Stimulated activated CD8-positive, alpha-beta memory T cell treated with anti-CD3 and anti-CD28 coated beads, Interleukin-2, amount 100 ng/mL, for 48 hours (primary cell): ENCODE measurements around the gene NKD1.
"Not testable (repeated sequence)": the region's sequence is repeated elsewhere in the genome, so short reads cannot be mapped to it uniquely, and the experiment has no call there.

Experiments used
- DNase-seq, 2 donors: peaks; one replicate each; pipeline ENCODE4 v3.0.0-alpha.2; 2020; ENCODE audit warnings: low read depth in 2 of 2

NKD1 gene

GRCh38 chr16:50519602-50520001 is 28.6 kb upstream of the NKD1 start:
- DNase-seq, result no peak

- no peak for DNase-seq
Observed at GRCh38 chr16:50520451-50521245, 27.5 kb upstream of the NKD1 start.

- DNase-seq, result no peak
Observed at GRCh38 chr16:50521246-50521900, 26.8 kb upstream of the NKD1 start.

GRCh38 chr16:50522324-50522723 is 25.9 kb upstream of the NKD1 start:
- no peak for DNase-seq

GRCh38 chr16:50523710-50524109 is 24.5 kb upstream of the NKD1 start:
- no peak for DNase-seq

- DNase-seq, result no peak
Observed at GRCh38 chr16:50525262-50525661, 22.9 kb upstream of the NKD1 start.

- no peak for DNase-seq
Observed at GRCh38 chr16:50525716-50526115, 22.5 kb upstream of the NKD1 start.

GRCh38 chr16:50526249-50526648 is 21.9 kb upstream of the NKD1 start:
- no peak for DNase-seq

GRCh38 chr16:50526796-50527195 is 21.4 kb upstream of the NKD1 start:
- DNase-seq, result no peak

GRCh38 chr16:50528820-50529219 is 19.4 kb upstream of the NKD1 start:
- DNase-seq, result no peak

GRCh38 chr16:50529334-50529733 is 18.9 kb upstream of the NKD1 start:
- no peak for DNase-seq

GRCh38 chr16:50530277-50531236 is 17.6 kb upstream of the NKD1 start:
- no peak for DNase-seq

GRCh38 chr16:50531359-50531758 is 16.8 kb upstream of the NKD1 start:
- no peak for DNase-seq

- no peak for DNase-seq
Observed at GRCh38 chr16:50531901-50532300, 16.3 kb upstream of the NKD1 start.

- DNase-seq, result no peak
Observed at GRCh38 chr16:50532576-50532975, 15.6 kb upstream of the NKD1 start.

GRCh38 chr16:50533317-50533716 is 14.9 kb upstream of the NKD1 start:
- DNase-seq, result no peak

GRCh38 chr16:50534091-50534490 is 14.1 kb upstream of the NKD1 start:
- DNase-seq, result no peak

- DNase-seq, result no peak
Observed at GRCh38 chr16:50534556-50534955, 13.6 kb upstream of the NKD1 start.

- no peak for DNase-seq
Observed at GRCh38 chr16:50534958-50535357, 13.2 kb upstream of the NKD1 start.

- no peak for DNase-seq
Observed at GRCh38 chr16:50535506-50536257, 12.5 kb upstream of the NKD1 start.

- not testable (repeated sequence) for DNase-seq
Observed at GRCh38 chr16:50536258-50536645, 11.9 kb upstream of the NKD1 start.
